ENCODE measurements around the gene MSL3B.

DNA sequence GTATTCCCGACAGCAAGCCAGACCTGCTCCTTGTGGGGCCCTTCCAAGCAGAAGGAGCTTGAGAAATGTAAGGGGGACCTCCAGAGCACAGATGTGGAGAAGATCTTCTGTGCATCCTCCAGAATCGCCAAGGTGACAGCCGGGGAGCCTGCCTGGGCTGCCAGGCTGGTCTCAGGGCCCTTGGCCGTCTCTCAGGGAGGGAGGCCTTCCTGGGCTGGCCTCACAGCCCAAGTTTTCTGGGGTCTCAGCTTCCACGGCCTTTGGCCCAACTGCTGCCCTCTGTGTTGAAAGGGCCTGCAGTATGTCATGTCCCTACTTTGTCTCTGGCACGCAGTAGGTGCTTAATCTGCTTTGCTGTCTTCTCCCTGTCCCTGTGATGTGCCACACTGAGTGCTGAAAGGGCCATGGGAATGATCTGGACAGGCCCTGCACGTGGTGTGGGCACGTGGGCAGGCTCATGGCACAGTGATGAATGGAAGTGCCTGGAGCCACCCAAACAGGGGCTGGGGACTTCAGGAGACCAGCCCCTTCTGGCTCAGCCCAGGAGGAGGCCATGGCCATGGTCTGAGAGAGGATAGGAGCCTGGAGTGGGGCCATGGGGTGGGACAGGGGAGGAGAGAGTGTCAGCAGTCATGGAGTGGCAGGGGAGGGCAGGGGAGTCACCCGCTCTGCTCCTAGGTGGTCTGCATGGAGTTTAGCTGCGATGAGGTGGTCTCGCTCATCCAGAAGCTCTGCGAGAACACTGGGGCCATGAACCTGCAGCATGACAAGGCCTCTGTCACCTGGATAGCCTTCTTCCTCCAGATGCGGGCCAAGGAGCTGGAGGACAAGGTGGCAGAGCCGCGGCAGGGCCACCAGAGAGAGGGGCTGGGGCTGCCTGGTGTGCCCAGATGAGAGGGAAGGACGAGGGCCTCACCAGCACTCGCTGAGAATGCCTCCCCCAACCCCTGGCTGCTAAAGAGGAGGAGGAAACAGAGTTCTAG is 49.3 kb downstream of the MSL3B start:
- TF ChIP-seq POLR2AphosphoS5 (IDR thresholded peaks at IDR 0.05; ENCODE audit: low read depth, low read length) (no peak), POLR2A (IDR thresholded peaks at IDR 0.05; ENCODE audit: low read depth, low read length) (no peak)

All from GM12891 (cell line).